HG03460 (cell line): ENCODE results near the gene OR11A1.
"Not testable (repeated sequence)": the region's sequence is repeated elsewhere in the genome, so short reads cannot be mapped to it uniquely, and the experiment has no call there.

Experiments used
- ATAC-seq: cut with Tn5 transposase; IDR thresholded peaks from one replicate; pipeline ENCODE4 v1.9.1; 2021; ENCODE audit not compliant: unreplicated experiment

Gene OR11A1

GRCh38 chr6:29479560-29479959, 22.7 kb upstream of the OR11A1 start:
- ATAC-seq = no peak

- ATAC-seq = no peak
Observed at GRCh38 chr6:29478740-29479139, 21.9 kb upstream of the OR11A1 start.

DNA sequence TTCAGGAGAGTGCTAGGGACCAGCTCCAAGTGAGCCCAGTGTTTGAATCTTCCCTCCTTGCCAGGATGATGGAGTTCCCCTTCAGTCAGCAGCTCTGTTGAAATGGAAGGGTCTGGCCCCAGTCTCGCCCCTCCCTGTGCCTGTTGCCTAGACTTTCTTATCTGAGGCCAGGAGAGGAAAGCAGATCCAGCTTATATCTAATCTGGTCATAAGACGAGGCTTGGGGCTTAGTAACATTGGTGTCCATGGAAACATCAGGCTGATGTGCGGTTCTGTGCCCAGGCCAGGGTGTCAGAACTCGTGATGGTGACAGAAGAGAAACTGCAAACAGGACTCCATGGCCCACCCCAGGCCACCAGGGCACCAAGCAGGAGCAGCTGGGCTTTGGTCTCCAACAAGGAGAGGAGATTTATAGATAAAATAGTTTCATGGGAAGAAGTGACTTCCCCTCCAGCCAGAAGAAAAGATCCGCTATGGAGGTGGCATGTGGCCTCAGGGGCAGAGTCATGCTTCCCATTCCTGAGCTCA, 21.1 kb upstream of the OR11A1 start:
- ATAC-seq = no peak

DNA sequence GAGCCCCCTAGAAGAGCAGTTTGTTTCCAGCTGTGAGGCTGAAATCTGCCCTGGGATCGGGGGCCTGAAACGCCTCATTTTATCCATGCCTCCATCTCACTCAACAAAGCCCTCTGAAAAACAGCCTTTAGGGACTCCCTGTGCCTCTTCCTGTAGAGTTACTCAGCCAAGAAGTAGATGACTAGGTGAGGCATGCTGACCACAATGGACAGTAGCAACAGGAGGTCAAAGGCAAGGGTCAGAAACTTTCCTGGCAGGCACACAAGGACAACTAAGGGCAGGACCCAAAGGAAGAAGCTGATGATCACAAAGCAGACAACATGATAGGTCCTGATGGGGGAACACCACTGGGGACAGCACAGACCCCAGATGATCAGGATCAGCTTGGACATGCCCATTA, 18.1 kb upstream of the OR11A1 start:
- no peak for ATAC-seq

GRCh38 chr6:29466241-29466640, 9.4 kb upstream of the OR11A1 start:
- ATAC-seq = no peak

- ATAC-seq = no peak
Observed at GRCh38 chr6:29465801-29466200, 8.9 kb upstream of the OR11A1 start.

- ATAC-seq = no peak
Observed at GRCh38 chr6:29465279-29465678, 8.4 kb upstream of the OR11A1 start.

DNA sequence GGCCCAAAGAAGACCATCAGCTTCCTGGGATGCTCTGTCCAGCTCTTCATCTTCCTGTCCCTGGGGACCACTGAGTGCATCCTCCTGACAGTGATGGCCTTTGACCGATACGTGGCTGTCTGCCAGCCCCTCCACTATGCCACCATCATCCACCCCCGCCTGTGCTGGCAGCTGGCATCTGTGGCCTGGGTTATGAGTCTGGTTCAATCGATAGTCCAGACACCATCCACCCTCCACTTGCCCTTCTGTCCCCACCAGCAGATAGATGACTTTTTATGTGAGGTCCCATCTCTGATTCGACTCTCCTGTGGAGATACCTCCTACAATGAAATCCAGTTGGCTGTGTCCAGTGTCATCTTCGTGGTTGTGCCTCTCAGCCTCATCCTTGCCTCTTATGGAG, 5.2 kb upstream of the OR11A1 start:
- ATAC-seq = no peak

- ATAC-seq = no peak
Observed at GRCh38 chr6:29461021-29461814, 4.3 kb upstream of the OR11A1 start.

DNA sequence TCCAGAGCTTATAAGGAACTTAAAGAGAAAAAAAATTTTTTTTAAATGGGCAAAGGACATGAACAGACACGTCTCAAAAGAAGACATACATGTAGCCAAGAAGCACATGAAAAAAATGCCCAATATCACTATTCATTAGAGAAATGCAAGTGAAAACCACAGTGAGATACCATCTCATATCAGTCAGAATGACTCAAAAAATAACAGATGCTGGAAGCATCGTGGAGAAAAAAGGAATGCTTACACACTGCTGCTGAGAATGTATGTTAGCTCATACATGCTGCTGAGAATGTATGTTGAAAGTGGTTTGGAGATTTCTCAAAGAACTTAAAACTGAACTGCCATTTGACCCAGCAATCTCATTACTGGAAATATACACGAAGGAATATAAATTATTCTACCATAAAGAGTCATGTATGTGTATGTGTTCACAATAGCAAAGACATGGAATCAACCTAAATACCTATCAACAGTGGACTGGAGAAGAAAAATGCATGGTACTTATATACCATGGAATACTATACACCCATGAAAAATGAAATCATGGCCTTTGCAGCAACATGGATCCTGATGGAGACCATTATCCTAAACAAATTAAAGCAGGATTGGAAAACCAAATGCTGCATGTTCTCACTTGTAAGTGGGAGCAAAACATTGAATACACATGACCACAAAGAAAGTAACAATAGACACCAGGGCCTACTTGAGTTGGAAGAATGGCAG, 5.2 kb downstream of the OR11A1 start:
- no peak for ATAC-seq

DNA sequence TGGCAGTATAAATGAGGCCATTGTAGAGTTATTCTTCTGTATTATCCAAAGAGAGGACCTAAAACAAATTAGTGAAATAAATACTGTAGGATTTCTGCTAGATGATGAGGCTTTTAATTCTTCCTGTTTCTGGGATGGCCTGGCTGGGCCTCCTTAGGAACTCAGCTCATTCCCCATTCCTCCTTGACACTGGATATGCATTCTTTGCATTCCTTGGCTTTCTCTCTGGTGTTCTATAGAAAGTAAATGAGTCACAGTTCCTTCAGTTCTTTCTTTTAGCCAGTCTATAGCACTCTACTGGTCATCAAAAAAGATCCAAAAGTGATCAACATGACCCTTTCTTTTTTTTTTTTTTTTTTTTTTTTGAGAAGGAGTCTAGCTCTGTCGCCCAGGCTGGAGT, 9.2 kb downstream of the OR11A1 start:
- no peak for ATAC-seq

DNA sequence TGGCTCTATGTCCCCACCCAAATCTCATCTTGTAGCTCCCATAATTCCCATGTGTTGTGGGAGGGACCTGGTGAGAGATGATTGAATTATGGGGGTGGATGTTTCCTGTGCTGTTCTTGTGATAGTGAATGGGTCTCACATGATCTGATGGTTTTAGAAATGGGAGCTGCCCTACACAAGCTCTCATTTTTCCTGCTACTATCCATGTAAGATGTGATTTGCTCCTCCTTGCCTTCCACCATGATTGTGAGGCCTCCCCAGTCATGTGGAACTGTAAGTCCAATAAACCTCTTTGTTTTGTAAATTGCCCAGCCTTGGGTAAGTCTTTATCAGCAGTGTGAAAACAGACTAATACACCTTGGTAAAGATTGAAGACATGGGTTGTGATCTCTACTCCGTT, 12.8 kb downstream of the OR11A1 start:
- not testable (repeated sequence) for ATAC-seq

GRCh38 chr6:29442719-29443118, 14.2 kb downstream of the OR11A1 start:
- no peak for ATAC-seq

GRCh38 chr6:29439006-29439405, 17.9 kb downstream of the OR11A1 start, which contains the start of gene OR10C1:
Gene OR10C1, plus strand, starts transcription at chr6:29439306. Its CDS starts 710 bp downstream, at chr6:29440016.
- ATAC-seq = no peak

GRCh38 chr6:29436730-29437129, 20.1 kb downstream of the OR11A1 start:
- not testable (repeated sequence) for ATAC-seq

DNA sequence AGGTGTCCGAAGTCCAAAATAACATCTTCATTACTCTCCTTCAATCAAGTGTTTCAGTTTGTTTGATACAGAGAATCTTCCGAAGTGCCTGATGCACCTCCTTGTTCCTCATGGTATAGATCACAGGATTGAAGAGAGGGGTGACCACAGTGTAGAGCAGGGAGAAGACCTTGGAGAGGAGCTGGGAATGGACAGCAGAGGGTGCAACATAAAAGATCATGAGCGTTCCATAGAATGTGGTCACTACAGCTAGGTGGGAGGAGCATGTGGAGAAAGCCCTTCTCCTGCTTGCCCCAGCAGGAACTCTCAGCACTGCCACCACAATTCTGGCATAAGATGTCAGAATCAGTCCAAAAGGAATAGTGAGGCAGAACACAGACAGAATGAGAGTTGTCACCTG, 30.2 kb downstream of the OR11A1 start:
- no peak for ATAC-seq

GRCh38 chr6:29425075-29425474, 31.8 kb downstream of the OR11A1 start:
- no peak for ATAC-seq

GRCh38 chr6:29424575-29424974, 32.3 kb downstream of the OR11A1 start:
- no peak for ATAC-seq

DNA sequence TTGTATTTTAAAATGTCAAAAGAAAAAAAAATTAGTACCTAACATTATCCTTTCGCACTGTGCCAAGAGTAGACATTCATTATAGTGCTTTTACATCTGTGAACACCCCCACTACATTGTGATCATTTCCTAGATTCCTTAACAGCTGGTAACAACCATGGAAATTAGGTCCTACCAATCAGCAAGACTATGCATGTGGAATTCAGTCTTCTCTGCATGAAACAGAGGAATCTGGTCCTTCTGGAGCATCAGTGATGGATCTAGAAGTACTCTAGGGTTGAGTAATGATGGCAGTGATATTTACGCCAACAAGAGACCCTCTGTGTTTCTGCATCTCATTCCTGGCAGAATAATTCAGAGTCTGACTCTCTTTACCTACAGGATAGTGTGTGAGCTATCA, 32.7 kb downstream of the OR11A1 start:
- ATAC-seq = no peak

- no peak for ATAC-seq
Observed at GRCh38 chr6:29419516-29419915, 37.4 kb downstream of the OR11A1 start.

GRCh38 chr6:29414588-29414987, 42.3 kb downstream of the OR11A1 start, which contains the start of gene OR12D1:
Gene OR12D1, plus strand, starts transcription at chr6:29414928.
- no peak for ATAC-seq

- no peak for ATAC-seq
Observed at GRCh38 chr6:29403801-29404200, 53.1 kb downstream of the OR11A1 start.
